H7 (cell line): ENCODE data around the gene CLDN3. TPM values are rescaled to one million over a fixed set of nuclear protein-coding genes. Genes with fewer than 3 reads are reported as not detected.
"Not testable (repeated sequence)": the region's sequence is repeated elsewhere in the genome, so short reads cannot be mapped to it uniquely, and the experiment has no call there.

Experiments
- DNase-seq: peaks from one replicate; pipeline ENCODE4 v3.0.0; 2012
- H3K27me3 ChIP-seq: 2 replicates; pipeline ENCODE4 v1.6.0; 2011; ENCODE audit warnings: mild to moderate bottlenecking, low read length; ENCODE audit not compliant: control insufficient read depth, insufficient read depth
- H3K36me3 ChIP-seq: replicated peaks from 2 replicates; pipeline ENCODE4 v1.5.1; 2011; ENCODE audit warnings: low read length; ENCODE audit not compliant: control insufficient read depth, insufficient read depth
- H3K4me3 ChIP-seq: 2 replicates; pipeline ENCODE4 v1.5.1; 2011; ENCODE audit warnings: low read depth, mild to moderate bottlenecking, control low read depth, low read length, moderate library complexity; ENCODE audit not compliant: insufficient read depth
- total RNA-seq: library from RNA; depleted of rRNA; stranded (reverse); fragments of >200 nt; shearing (Covaris generic); gene quantifications from 2 replicates; pipeline ENCODE4 v1.2.3, GENCODE V29; 2014

Gene CLDN3
- total RNA-seq, 1 experiment from 2014 or later: 3.3 TPM

DNA sequence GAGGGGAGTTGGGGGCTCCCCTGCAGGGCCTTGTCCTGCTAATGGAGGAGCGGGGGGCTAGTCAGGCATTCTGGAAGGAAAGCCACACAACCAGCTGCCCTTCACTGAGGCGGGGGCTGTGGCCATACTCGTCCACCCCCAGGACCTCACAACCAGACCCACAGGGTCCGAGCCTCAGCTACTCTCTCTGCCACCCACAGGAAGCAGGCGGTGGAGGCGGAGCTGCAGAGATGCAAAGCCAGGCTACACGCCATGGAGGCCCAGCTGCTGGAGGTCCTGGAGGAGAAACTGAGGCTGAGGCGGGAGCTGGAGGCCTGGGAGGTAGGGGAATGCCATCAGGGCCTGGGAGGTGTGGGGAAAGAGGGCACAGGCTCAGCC, 34.6 kb downstream of the CLDN3 start:
- H3K36me3 ChIP-seq: peaks cover 8% of the 10 kb centered on the region
- no peak overlapping the region for H3K4me3 ChIP-seq
- no peak for DNase-seq
- H3K27me3 ChIP-seq: peaks cover 6% of the 10 kb centered on the region

DNA sequence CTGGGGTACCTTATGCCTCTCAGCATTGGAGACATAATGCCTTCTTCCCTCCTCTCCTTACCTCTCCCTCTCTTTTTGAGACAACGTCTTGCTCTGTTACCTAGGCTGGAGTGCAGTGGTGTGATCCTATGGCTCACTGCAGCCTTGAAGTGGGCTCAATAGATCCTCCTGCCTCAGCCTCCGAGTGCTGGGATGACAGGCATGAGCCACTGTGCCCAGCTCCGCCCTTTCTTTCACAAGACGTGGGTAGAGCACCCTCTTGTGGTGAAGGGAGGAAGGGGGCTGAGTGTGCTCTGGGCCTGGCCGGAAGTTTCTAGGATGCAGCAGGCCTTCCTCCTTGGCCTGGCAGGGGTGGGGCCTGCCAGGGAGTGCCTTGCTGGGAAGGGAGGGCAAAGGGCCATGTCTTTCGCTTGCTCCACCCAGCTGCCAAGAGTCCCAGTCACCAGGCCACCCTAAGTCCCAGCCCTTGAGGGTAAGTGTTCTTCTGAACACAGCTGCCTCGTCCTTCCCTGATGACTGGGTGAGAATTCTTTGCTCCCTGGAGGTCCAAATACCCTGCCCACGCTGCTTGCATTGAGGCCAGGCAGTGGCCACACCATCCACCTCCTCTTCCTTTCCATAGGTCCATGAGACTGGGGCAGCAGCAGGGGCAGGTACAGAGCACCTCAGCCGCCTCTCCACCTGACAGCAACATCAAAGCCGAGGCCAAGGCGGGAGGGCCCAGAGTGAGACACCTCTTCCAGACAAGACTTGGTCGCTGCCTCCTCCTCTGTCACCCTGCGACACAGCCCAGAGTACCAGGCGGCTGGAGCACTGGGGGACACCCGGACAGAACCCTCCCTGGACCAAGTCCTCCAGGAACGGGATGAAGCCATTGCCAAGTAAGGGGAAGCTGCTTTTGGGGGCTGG, 35.2 kb downstream of the CLDN3 start:
- Histone ChIP-seq H3K36me3 (peaks cover 8% of the 10 kb centered on the region), H3K27me3 (peaks cover 3% of the 10 kb centered on the region; the same call in 1 of the 2 replicates), H3K4me3 (no peak overlapping the region)
- peak; percentile 94 for DNase-seq

DNA sequence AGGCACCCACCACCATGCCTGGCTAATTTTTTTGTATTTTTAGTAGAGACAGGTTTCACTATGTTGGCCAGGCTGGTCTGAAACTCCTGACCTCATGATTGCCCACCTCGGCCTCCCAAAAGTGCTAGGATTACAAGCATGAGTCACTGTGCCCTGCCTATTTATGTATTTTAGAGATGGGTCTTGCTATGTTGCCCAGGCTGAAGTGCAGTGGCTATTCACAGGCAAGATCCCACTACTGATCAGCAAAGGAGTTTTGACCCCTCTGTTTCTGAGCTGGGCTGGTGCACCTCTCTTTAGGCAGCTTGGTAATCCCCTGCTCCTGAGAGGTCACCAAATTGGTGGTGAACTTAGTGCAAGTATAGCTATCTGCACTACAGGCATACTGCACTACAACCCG, 37.7 kb downstream of the CLDN3 start:
- Histone ChIP-seq H3K27me3 (no peaks in the 10 kb centered on the region), H3K36me3 (peaks cover 8% of the 10 kb centered on the region), H3K4me3 (no peak overlapping the region)
- DNase-seq: no peak

DNA sequence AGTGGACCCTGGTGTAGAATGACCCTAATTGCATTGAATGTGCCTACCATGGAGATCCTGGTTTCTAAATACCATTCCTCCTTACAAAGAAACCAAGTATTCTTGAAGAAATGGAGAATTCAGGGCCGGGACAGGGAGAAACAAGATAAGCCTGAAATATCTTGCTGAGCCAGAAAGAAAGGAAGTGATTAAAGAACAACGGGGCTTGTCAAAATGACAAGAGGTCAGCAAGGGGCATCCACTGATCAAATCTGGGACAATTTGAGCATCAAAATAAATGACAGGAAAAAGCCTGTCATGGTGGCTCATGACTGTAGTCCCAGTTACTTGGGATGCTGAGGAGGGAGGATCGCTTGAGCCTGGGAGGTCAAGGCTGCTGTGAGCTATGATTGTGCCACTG, 39.6 kb downstream of the CLDN3 start:
- no peak for DNase-seq
- no peak overlapping the region for H3K4me3 ChIP-seq
- no peaks in the 10 kb centered on the region for H3K27me3 ChIP-seq
- H3K36me3 ChIP-seq: no peaks in the 10 kb centered on the region

DNA sequence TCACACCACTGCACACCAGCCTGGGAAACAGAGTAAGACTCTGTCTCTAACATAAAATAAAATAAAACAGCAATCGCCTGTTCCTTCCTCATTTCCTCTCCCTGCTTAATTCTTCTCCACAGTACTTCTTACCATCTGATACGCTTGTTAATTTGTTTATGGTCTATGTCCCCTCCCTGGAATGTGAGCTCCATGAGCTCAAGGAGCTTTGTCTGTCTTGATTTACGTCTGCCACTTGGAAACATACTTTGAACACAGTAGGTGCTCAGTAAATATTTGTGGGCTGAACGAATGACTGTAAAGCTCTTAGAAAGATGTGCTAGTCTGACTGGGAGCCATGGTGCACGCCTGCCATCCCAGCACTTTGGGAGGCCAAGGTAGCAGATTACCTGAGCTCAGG, 41.5 kb downstream of the CLDN3 start:
- Histone ChIP-seq H3K27me3 (no peaks in the 10 kb centered on the region), H3K4me3 (no peak overlapping the region), H3K36me3 (no peaks in the 10 kb centered on the region)
- DNase-seq: no peak

DNA sequence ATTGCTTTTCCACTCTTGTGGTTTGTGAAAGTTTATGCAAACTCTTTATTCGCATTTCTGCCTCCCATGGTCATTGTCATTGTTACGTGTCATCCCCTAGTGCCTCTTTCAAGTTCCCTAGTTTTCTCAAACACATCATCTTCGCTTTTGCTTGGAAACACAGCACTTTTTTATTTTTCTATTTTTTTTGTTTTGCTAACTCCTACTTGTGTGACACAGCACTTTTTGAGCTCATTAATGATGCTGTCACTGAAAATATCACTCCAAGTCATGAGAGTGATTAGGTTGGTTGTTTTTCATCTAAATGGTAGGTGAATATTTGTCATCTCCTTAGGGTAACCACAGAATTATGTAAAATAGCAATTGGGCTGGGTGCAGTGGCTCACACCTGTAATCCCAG, 42.1 kb downstream of the CLDN3 start:
- Histone ChIP-seq H3K36me3 (no peaks in the 10 kb centered on the region), H3K27me3 (no peaks in the 10 kb centered on the region), H3K4me3 (no peak overlapping the region)
- DNase-seq: no peak

DNA sequence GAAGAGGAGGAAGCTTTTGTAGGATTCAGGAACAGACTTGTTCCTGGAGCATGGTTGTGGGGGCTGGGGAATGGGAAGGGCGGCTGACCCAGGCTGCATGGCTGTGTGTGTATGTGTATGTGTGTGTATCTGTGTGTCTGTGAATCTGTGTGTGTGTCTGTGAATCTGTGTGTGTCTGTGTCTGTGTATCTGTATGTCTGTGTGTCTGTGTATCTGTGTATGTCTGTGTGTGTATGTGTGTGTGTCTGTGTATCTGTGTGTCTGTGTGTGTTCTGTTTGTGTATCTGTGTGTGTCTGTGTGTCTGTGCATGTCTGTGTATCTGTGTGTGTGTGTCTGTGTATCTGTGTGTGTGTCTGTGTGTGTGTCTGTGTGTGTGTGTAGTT, 44.0 kb downstream of the CLDN3 start:
- Histone ChIP-seq H3K36me3 (no peaks in the 10 kb centered on the region), H3K4me3 (no peak overlapping the region), H3K27me3 (no peaks in the 10 kb centered on the region; the same call in 1 of the 2 replicates)
- no peak for DNase-seq

DNA sequence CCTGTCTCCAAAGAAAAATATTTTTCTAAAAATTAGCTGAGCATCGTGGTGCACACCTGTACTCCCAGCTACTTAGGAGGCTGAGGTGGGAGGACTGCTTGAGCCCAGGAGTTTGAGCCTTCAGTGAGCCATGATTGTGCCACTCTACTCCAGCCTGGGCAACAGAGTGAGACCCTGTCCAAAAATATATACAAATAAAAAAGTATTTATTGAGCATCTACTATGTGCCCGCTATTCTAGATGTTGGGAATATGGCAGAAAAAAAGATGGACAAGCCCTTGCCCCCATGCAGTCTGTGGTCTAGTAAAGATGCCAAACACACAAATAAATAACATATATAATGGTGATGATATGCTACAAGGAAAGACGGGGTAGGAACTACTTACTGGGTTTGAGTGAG, 46.3 kb downstream of the CLDN3 start:
- no peak for DNase-seq
- Histone ChIP-seq H3K4me3 (no peak overlapping the region), H3K27me3 (peaks cover 7% of the 10 kb centered on the region), H3K36me3 (no peaks in the 10 kb centered on the region)

DNA sequence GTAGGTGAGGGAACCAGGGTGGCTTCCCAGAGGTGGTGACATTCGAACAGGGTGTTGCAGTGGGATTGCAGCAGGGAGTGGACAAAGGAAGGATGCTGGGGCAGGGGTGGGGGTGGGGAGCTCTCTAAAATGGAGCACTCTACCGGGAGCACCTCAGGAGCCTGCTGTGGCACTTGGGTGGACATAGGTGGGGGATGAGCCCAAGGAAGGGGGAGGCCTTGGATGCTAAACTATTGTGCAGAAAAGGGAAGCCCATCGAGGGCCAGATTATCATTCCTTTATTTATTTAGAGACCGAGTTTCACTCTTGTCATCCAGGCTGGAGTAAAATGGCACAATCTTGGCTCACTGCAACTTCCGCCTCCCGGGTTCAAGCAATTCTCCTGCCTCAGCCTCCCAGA, 47.3 kb downstream of the CLDN3 start:
- DNase-seq: no peak
- Histone ChIP-seq H3K4me3 (no peak overlapping the region), H3K27me3 (peaks cover 16% of the 10 kb centered on the region), H3K36me3 (no peaks in the 10 kb centered on the region)

DNA sequence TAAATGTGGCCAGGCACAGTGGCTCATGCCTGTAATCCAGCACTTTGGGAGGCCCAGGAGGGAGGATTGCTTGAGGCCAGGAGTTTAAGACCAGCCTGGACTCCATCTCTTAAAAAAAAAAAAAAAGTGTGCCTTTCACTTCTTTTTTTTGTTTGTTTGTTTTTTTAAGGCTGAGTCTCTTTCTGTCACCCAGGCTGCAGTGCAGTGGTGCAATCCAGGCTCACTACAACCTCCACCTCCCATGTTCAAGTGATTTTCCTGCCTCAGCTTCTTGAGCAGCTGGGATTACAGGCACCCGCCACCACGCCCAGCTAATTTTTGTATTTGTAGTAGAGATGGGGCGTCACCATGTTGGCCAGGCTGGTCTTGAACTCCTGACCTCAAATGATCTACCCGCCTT, 47.9 kb downstream of the CLDN3 start:
- H3K4me3 ChIP-seq, H3K36me3 ChIP-seq, DNase-seq: not testable (repeated sequence)
- peaks cover 16% of the 10 kb centered on the region for H3K27me3 ChIP-seq

DNA sequence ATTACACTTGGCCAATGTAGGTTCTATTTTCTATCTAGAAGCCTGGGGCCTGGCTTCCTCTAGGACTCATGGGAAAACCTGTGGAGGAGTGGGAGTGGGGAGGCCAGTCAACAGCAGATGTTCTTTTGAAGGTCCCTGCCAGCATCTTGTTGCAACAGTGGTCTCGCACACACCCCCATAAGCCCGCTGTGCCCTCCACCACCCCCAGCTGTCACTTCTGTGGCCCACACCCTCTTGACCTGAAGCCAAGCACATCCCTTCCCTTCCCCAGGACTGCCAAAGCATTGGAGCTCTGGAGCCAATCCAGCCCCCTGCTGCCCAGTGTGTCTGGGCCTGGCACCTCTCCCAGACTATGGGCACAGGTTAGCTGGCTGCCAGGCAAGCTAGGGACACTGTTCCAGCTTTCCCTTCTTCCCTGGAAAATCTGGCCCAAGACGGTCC, 48.7 kb downstream of the CLDN3 start:
- H3K36me3 ChIP-seq: no peaks in the 10 kb centered on the region
- peak; percentile 7 for DNase-seq
- H3K4me3 ChIP-seq: no peak overlapping the region
- H3K27me3 ChIP-seq: peaks cover 16% of the 10 kb centered on the region

DNA sequence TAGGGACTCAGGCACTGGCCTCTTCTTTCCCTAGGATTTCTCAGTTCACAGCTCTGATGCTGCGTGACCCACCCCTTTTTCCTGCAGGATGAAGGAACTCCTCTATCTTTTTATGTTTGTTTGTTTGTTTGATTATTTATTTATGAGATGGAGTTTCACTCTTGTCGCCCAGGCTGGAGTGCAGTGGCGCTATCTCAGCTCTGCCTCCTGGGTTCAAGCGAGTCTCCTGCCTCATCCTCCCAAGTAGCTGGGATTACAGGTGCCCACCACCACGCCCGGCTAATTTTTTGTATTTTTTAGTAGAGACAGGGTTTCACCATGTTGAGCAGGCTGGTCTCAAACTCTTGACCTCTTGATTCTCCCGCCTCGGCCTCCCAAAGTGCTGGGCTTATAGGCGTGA, 49.6 kb downstream of the CLDN3 start:
- not testable (repeated sequence) for DNase-seq, H3K36me3 ChIP-seq, H3K4me3 ChIP-seq
- peaks cover 16% of the 10 kb centered on the region for H3K27me3 ChIP-seq

DNA sequence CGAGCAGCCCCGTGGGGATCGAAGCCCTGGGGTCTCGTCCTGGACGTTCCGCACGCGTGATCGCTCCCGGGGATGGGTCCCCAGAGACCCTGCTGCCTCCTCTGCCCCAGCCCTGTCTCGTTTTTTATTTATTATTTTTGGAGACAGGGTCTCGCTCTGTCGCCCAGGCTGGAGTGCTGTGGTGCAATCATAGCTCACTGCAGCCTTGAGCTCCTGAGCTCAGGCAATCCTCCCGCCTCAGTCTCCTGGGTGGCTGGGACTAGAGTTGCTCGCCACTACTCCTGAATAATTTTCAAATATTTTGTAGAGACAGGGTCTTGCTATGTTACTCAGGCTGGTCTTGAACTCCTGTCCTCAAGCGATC, 50.3 kb downstream of the CLDN3 start:
- H3K36me3 ChIP-seq: no peaks in the 10 kb centered on the region
- no peak for DNase-seq
- peak overlapping the region; percentile 38 for H3K4me3 ChIP-seq
- peaks cover 16% of the 10 kb centered on the region for H3K27me3 ChIP-seq
